Body of pancreas (tissue), 4 donors: ENCODE results near the gene CNNM4.

ENCODE experiments used
- CTCF ChIP-seq, 7 experiments: fragments of 450-650 bp in 4 of 7; fragments of 200-600 bp in 3 of 7; sonication (generic) in 3 of 7; IDR thresholded peaks; one replicate each; pipeline ENCODE4 v1.5.1; 2016 to 2019; ENCODE audit warnings: antibody characterized with exemption in 7 of 7
- POLR2A ChIP-seq, 3 donors: fragments of 450-650 bp; IDR thresholded peaks; one replicate each; pipeline ENCODE4 v1.6.1; 2016; ENCODE audit warnings: antibody characterized with exemption in 3 of 3, mild to moderate bottlenecking in 2 of 3

- no peak for TF ChIP-seq CTCF (IDR thresholded peaks at IDR 0.05)
- TF ChIP-seq POLR2A (IDR thresholded peaks at IDR 0.05) = no peak
Observed at GRCh38 chr2:96757477-96757860, 3.2 kb upstream of the CNNM4 start.
